ENCODE results near the gene MYO7A.

GRCh38 chr11:77140231-77140851 lies 12.3 kb downstream of the MYO7A start:
- TF ChIP-seq CTCF (IDR thresholded peaks at IDR 0.05) = no peak
- no peak for TF ChIP-seq POLR2A (IDR thresholded peaks at IDR 0.05)

All from thyroid gland (tissue), 4 donors.